ENCODE measurements around the gene TMEM62.
"Not testable (repeated sequence)": the region's sequence is repeated elsewhere in the genome, so short reads cannot be mapped to it uniquely, and the experiment has no call there.

TMEM62 gene

GRCh38 chr15:43196760-43197548, 63.6 kb downstream of the TMEM62 start:
- Histone ChIP-seq H3F3A (ENCODE audit: control insufficient read depth, insufficient read depth) (no peaks in the 10 kb centered on the region), H3K27ac (ENCODE audit: low read depth, low read length) (no peak overlapping the region), H3K79me2 (ENCODE audit: control insufficient read depth, low read length) (no peaks in the 10 kb centered on the region), H4K20me1 (ENCODE audit: control insufficient read depth, insufficient read depth, low read depth, low read length) (no peaks in the 10 kb centered on the region), H3K4me3 (ENCODE audit: low read length) (no peak overlapping the region), H3K4me2 (ENCODE audit: low read length) (no peak overlapping the region), H3K36me3 (ENCODE audit: control insufficient read depth, low read length) (peaks cover 35% of the 10 kb centered on the region), H3K9me3 (ENCODE audit: control insufficient read depth, insufficient read depth, low read length) (no peaks in the 10 kb centered on the region), H3K9me2 (replicated peaks; ENCODE audit: control insufficient read depth, low read length) (no peaks in the 10 kb centered on the region), H3K27me3 (ENCODE audit: control insufficient read depth, low read length) (no peaks in the 10 kb centered on the region), H3K4me1 (ENCODE audit: control insufficient read depth, low read length) (0 out of 2 replicates have a peak, but pooled peaks cover 5% of the 10 kb centered on the region)
- TF ChIP-seq EZH2phosphoT487 (IDR thresholded peaks at IDR 0.05; ENCODE audit: borderline replicate concordance, low read length) (no peak), CTCF (IDR thresholded peaks at IDR 0.05; ENCODE audit: low read depth, low read length, poor library complexity, severe bottlenecking) (no peak)

GRCh38 chr15:43197773-43198172, 64.4 kb downstream of the TMEM62 start:
- H3K36me3 ChIP-seq (ENCODE audit: control insufficient read depth, low read length), result peaks cover 27% of the 10 kb centered on the region
- H3K9me2 ChIP-seq (replicated peaks; ENCODE audit: control insufficient read depth, low read length); H3K9me3 ChIP-seq (ENCODE audit: control insufficient read depth, insufficient read depth, low read length); H3K27me3 ChIP-seq (ENCODE audit: control insufficient read depth, low read length); H3F3A ChIP-seq (ENCODE audit: control insufficient read depth, insufficient read depth); H3K79me2 ChIP-seq (ENCODE audit: control insufficient read depth, low read length); H3K27ac ChIP-seq (ENCODE audit: low read depth, low read length); H3K4me3 ChIP-seq (ENCODE audit: low read length); H3K4me1 ChIP-seq (ENCODE audit: control insufficient read depth, low read length); H4K20me1 ChIP-seq (ENCODE audit: control insufficient read depth, insufficient read depth, low read depth, low read length); H3K4me2 ChIP-seq (ENCODE audit: low read length): not testable (repeated sequence)

GRCh38 chr15:43198556-43198955, 65.2 kb downstream of the TMEM62 start:
- not testable (repeated sequence) for H3K4me2 ChIP-seq (ENCODE audit: low read length); H3K27ac ChIP-seq (ENCODE audit: low read depth, low read length); H3F3A ChIP-seq (ENCODE audit: control insufficient read depth, insufficient read depth); H3K9me2 ChIP-seq (replicated peaks; ENCODE audit: control insufficient read depth, low read length); H3K4me3 ChIP-seq (ENCODE audit: low read length); H3K4me1 ChIP-seq (ENCODE audit: control insufficient read depth, low read length); H3K9me3 ChIP-seq (ENCODE audit: control insufficient read depth, insufficient read depth, low read length); H4K20me1 ChIP-seq (ENCODE audit: control insufficient read depth, insufficient read depth, low read depth, low read length); H3K27me3 ChIP-seq (ENCODE audit: control insufficient read depth, low read length); H3K79me2 ChIP-seq (ENCODE audit: control insufficient read depth, low read length)
- H3K36me3 ChIP-seq (ENCODE audit: control insufficient read depth, low read length), result peaks cover 21% of the 10 kb centered on the region

GRCh38 chr15:43198992-43199391, 65.6 kb downstream of the TMEM62 start:
- Histone ChIP-seq H3K79me2 (ENCODE audit: control insufficient read depth, low read length) (no peaks in the 10 kb centered on the region), H4K20me1 (ENCODE audit: control insufficient read depth, insufficient read depth, low read depth, low read length) (no peaks in the 10 kb centered on the region), H3K36me3 (ENCODE audit: control insufficient read depth, low read length) (peaks cover 21% of the 10 kb centered on the region), H3K4me3 (ENCODE audit: low read length) (no peak overlapping the region), H3K9me2 (replicated peaks; ENCODE audit: control insufficient read depth, low read length) (no peaks in the 10 kb centered on the region), H3K4me2 (ENCODE audit: low read length) (no peak overlapping the region), H3K27me3 (ENCODE audit: control insufficient read depth, low read length) (no peaks in the 10 kb centered on the region; the same call in 1 of the 2 replicates), H3F3A (ENCODE audit: control insufficient read depth, insufficient read depth) (no peaks in the 10 kb centered on the region), H3K27ac (ENCODE audit: low read depth, low read length) (no peak overlapping the region), H3K4me1 (ENCODE audit: control insufficient read depth, low read length) (0 out of 2 replicates have a peak, but pooled peaks cover 5% of the 10 kb centered on the region), H3K9me3 (ENCODE audit: control insufficient read depth, insufficient read depth, low read length) (no peaks in the 10 kb centered on the region)
- TF ChIP-seq CTCF (IDR thresholded peaks at IDR 0.05; ENCODE audit: low read depth, low read length, poor library complexity, severe bottlenecking) (no peak), EZH2phosphoT487 (IDR thresholded peaks at IDR 0.05; ENCODE audit: borderline replicate concordance, low read length) (no peak)
